Cortex of kidney (tissue), 1 donor: Measurements from ENCODE around the gene IL1RL1.
"Not testable (repeated sequence)": the region's sequence is repeated elsewhere in the genome, so short reads cannot be mapped to it uniquely, and the experiment has no call there.

Experiments used
- DNase-seq: peaks from one replicate; lab custom pipeline; 2025; lab: John Stamatoyannopoulos, UW

The IL1RL1 gene

GRCh38 chr2:102291319-102292075, 19.9 kb upstream of the IL1RL1 start:
- DNase-seq, result no peak

- DNase-seq, result no peak
These were observed 16.4 kb upstream of the IL1RL1 start for GRCh38 chr2:102294802-102295489.

- DNase-seq, result no peak
These were observed 15.8 kb upstream of the IL1RL1 start for GRCh38 chr2:102295566-102295965.

- DNase-seq, result no peak
These were observed 14.9 kb upstream of the IL1RL1 start for GRCh38 chr2:102296449-102296848.

GRCh38 chr2:102297891-102298290, 13.5 kb upstream of the IL1RL1 start:
- DNase-seq, result no peak

- DNase-seq, result no peak
These were observed 9.4 kb upstream of the IL1RL1 start for GRCh38 chr2:102301867-102302362.

- no peak for DNase-seq
These were observed 8.9 kb upstream of the IL1RL1 start for GRCh38 chr2:102302458-102302857.

GRCh38 chr2:102303589-102303988, 7.8 kb upstream of the IL1RL1 start:
- no peak for DNase-seq

- no peak for DNase-seq
These were observed 7.1 kb upstream of the IL1RL1 start for GRCh38 chr2:102304268-102304667.

- DNase-seq, result no peak
These were observed 6.4 kb upstream of the IL1RL1 start for GRCh38 chr2:102304711-102305611.

GRCh38 chr2:102306125-102306524, 5.2 kb upstream of the IL1RL1 start:
- no peak for DNase-seq

GRCh38 chr2:102313025-102313424, 1.7 kb downstream of the IL1RL1 start:
- no peak for DNase-seq

GRCh38 chr2:102313471-102313870, 2.1 kb downstream of the IL1RL1 start:
- DNase-seq, result no peak

- DNase-seq, result no peak
These were observed 2.6 kb downstream of the IL1RL1 start for GRCh38 chr2:102313950-102314349.

GRCh38 chr2:102315921-102316320, 4.6 kb downstream of the IL1RL1 start:
- no peak for DNase-seq

- DNase-seq, result no peak
These were observed 6.4 kb downstream of the IL1RL1 start for GRCh38 chr2:102317715-102318114.

- DNase-seq, result no peak
These were observed 7.1 kb downstream of the IL1RL1 start for GRCh38 chr2:102318437-102318836.

GRCh38 chr2:102321941-102322719, 10.8 kb downstream of the IL1RL1 start:
- no peak for DNase-seq

- not testable (repeated sequence) for DNase-seq
These were observed 13.6 kb downstream of the IL1RL1 start for GRCh38 chr2:102324914-102325313.

- no peak for DNase-seq
These were observed 20.1 kb downstream of the IL1RL1 start for GRCh38 chr2:102331311-102331980.

GRCh38 chr2:102334486-102334885, 23.1 kb downstream of the IL1RL1 start:
- DNase-seq, result no peak
